CD4-positive, CD25-positive, alpha-beta regulatory T cell (primary cell): Measurements from ENCODE around the gene MORN1. TPM values are rescaled to one million over a fixed set of nuclear protein-coding genes. Genes with fewer than 3 reads are reported as not detected.
"Not testable (repeated sequence)": the region's sequence is repeated elsewhere in the genome, so short reads cannot be mapped to it uniquely, and the experiment has no call there.

ENCODE experiments used
- ATAC-seq, 2 donors: fragments of 150-1000 bp; cut with Tn5 transposase; one replicate each; pipeline ENCODE4 v1.10.0; 2021; ENCODE audit warnings: low read depth in 2 of 2, moderate number of reproducible peaks in 2 of 2, moderate library complexity in 1 of 2
- DNase-seq, 3 donors: peaks; one replicate each; pipeline versions ENCODE4 v3.0.0 to v3.0.0-alpha.2; 2012 to 2022; ENCODE audit warnings: mixed read lengths in 1 of 3
- H3K27ac ChIP-seq: one replicate; pipeline ENCODE4 v1.7.0; 2013; ENCODE audit warnings: mild to moderate bottlenecking, low read length; ENCODE audit not compliant: insufficient read depth, poor library complexity, severe bottlenecking
- H3K27me3 ChIP-seq: one replicate; pipeline ENCODE4 v1.7.0; 2013; ENCODE audit warnings: low read length; ENCODE audit not compliant: control insufficient read depth, insufficient read depth
- H3K36me3 ChIP-seq: one replicate; pipeline ENCODE4 v1.7.0; 2013; ENCODE audit warnings: mild to moderate bottlenecking, low read length, moderate library complexity; ENCODE audit not compliant: control insufficient read depth, insufficient read depth
- H3K4me1 ChIP-seq: 2 replicates; pipeline ENCODE4 v1.7.0; 2013; ENCODE audit warnings: mild to moderate bottlenecking, low read length; ENCODE audit not compliant: insufficient read depth, control insufficient read depth, poor library complexity, severe bottlenecking
- H3K4me3 ChIP-seq: one replicate; pipeline ENCODE4 v1.7.0; 2013; ENCODE audit warnings: low read depth, mild to moderate bottlenecking, low read length, moderate library complexity
- H3K9me3 ChIP-seq, 2 experiments: 1 replicate in 1 of 2; 2 replicates in 1 of 2; pipeline ENCODE4 v1.7.0; 2013; ENCODE audit warnings: low read length in 2 of 2, mild to moderate bottlenecking in 1 of 2, moderate library complexity in 1 of 2; ENCODE audit not compliant: control insufficient read depth in 2 of 2
- H3K27ac Mint-ChIP-seq, 3 donors: one replicate each; pipeline ENCODE4 v1.8.0; 2020 to 2022; ENCODE audit warnings: mild to moderate bottlenecking in 3 of 3, mixed read lengths in 3 of 3, moderate library complexity in 2 of 3
- H3K27me3 Mint-ChIP-seq: one replicate; pipeline ENCODE4 v1.8.0; 2022; ENCODE audit warnings: mild to moderate bottlenecking, mixed read lengths
- H3K36me3 Mint-ChIP-seq: one replicate; pipeline ENCODE4 v1.8.0; 2020; ENCODE audit warnings: mixed read lengths
- H3K4me1 Mint-ChIP-seq, 4 donors: one replicate each; pipeline ENCODE4 v1.8.0; 2020 to 2022; ENCODE audit warnings: mixed read lengths in 4 of 4, mild to moderate bottlenecking in 1 of 4
- H3K4me3 Mint-ChIP-seq, 4 donors: one replicate each; pipeline ENCODE4 v1.8.0; 2020 to 2022; ENCODE audit warnings: mild to moderate bottlenecking in 4 of 4, mixed read lengths in 4 of 4, moderate library complexity in 3 of 4
- H3K9me3 Mint-ChIP-seq, 7 donors: one replicate each; pipeline ENCODE4 v1.8.0; 2020 to 2022; ENCODE audit warnings: mixed read lengths in 7 of 7, mild to moderate bottlenecking in 3 of 7, moderate library complexity in 2 of 7
- polyA plus RNA-seq, 4 donors: library from polyadenylated mRNA; unstranded; fragments of 300-500 nt; fragmentation: Illumina TruSeq; gene quantifications; one replicate each; pipeline ENCODE4 v1.2.3, GENCODE V29; 2021
- total RNA-seq: library from RNA; stranded (reverse); gene quantifications from one replicate; pipeline ENCODE4 v1.2.3, GENCODE V29; 2022

MORN1 gene
- total and polyA plus RNA-seq, 5 donors from 2014 or later, result 1.3 to 7.3 (median 2.4) TPM

GRCh38 chr1:2335721-2336455, 55.5 kb downstream of the MORN1 start:
- no peak for ATAC-seq
- DNase-seq, result no peak

DNA sequence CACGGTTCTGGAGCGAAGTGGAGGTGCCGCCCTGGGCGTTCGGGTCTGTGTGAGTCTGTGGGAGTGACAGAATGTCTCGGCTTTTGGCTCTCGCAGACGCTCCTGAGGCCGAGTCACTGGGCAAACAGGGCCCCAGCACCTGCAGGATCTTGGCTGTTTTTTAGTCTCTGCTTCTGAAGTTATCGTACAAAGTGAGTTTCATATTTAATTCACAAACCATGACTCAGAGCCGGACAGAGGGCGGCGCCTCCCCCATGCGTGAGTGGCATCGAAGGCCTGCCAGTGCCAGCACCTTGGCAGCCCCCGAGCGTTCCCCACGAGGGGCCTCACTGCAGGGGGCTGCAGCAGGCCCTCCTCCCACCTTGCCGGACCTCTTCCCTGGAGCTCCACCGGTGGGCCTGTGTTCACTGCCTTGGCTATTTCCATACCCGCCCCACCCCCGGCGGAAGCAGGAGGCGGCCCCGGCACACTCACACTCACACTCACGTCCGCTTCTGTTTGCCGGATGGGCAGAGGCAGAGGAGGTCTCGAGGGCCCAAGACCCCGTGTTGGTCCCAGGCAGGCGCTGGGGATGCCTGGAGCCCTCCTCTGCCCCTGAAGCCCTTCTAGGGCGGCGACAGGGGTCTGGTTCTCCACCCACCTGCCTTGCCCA, 56.3 kb downstream of the MORN1 start:
- Mint-ChIP-seq H3K36me3 (no peaks in the 10 kb centered on the region), H3K4me1 (no peaks in the 10 kb centered on the region), H3K4me3 (no peak overlapping the region), H3K9me3 (no peaks in the 10 kb centered on the region), H3K27me3 (no peaks in the 10 kb centered on the region), H3K27ac (no peak overlapping the region)
- ATAC-seq, result no peak
- Histone ChIP-seq H3K27me3 (no peaks in the 10 kb centered on the region), H3K4me3 (no peak overlapping the region), H3K27ac (no peak overlapping the region), H3K4me1 (no peaks in the 10 kb centered on the region), H3K9me3 (no peaks in the 10 kb centered on the region), H3K36me3 (no peaks in the 10 kb centered on the region)
- no peak for DNase-seq

More at GRCh38 chr1:2335721-2336455, 55.5 kb downstream of the MORN1 start:
- no peaks in the 10 kb centered on the region for H3K9me3 ChIP-seq
- Mint-ChIP-seq H3K27ac (no peak overlapping the region), H3K36me3 (no peaks in the 10 kb centered on the region), H3K27me3 (no peaks in the 10 kb centered on the region), H3K9me3 (no peaks in the 10 kb centered on the region), H3K4me1 (no peaks in the 10 kb centered on the region), H3K4me3 (no peak overlapping the region)
- no peaks in the 10 kb centered on the region for H3K27me3 ChIP-seq
- no peak overlapping the region for H3K27ac ChIP-seq
- H3K4me1 ChIP-seq, result no peaks in the 10 kb centered on the region
- H3K4me3 ChIP-seq, result no peak overlapping the region
- H3K36me3 ChIP-seq, result no peaks in the 10 kb centered on the region

- Histone ChIP-seq H3K27me3 (no peaks in the 10 kb centered on the region), H3K4me1 (no peaks in the 10 kb centered on the region), H3K4me3 (no peak overlapping the region), H3K36me3 (no peaks in the 10 kb centered on the region), H3K27ac (no peak overlapping the region), H3K9me3 (no peaks in the 10 kb centered on the region)
- no peak for DNase-seq
- Mint-ChIP-seq H3K4me3 (no peak overlapping the region), H3K4me1 (no peaks in the 10 kb centered on the region), H3K27ac (no peak overlapping the region), H3K9me3 (no peaks in the 10 kb centered on the region), H3K36me3 (no peaks in the 10 kb centered on the region), H3K27me3 (no peaks in the 10 kb centered on the region)
- no peak for ATAC-seq
Measured at GRCh38 chr1:2334366-2334765, 57.0 kb downstream of the MORN1 start.

GRCh38 chr1:2331580-2331979, 59.8 kb downstream of the MORN1 start:
- H3K36me3 ChIP-seq, H3K9me3 ChIP-seq, ATAC-seq, H3K4me3 ChIP-seq, H3K4me1 Mint-ChIP-seq, H3K4me3 Mint-ChIP-seq, H3K36me3 Mint-ChIP-seq, DNase-seq, H3K27me3 ChIP-seq, H3K27ac ChIP-seq, H3K4me1 ChIP-seq, H3K27me3 Mint-ChIP-seq, H3K9me3 Mint-ChIP-seq, H3K27ac Mint-ChIP-seq: not testable (repeated sequence)

DNA sequence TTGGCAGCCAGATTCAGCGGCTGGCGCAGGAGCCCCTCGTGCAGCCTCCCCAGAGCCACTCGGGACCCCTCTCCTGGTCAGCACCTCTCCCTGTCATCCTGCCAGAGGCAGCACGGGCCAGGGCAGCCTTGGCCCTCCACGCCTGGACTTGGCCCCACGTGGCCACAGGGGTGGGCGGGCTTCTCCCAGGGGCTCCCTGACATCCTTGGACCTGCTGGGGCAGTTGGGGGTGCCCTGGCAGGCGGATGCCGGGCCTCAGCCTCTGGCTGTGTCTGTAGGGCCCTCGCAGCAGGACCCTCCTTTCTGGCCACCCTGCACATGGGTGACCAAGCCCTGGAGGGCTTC, 60.2 kb downstream of the MORN1 start:
- Mint-ChIP-seq H3K9me3 (no peaks in the 10 kb centered on the region), H3K27ac (no peak overlapping the region), H3K27me3 (peaks cover 2% of the 10 kb centered on the region), H3K4me1 (no peaks in the 10 kb centered on the region), H3K4me3 (no peak overlapping the region), H3K36me3 (no peaks in the 10 kb centered on the region)
- Histone ChIP-seq H3K27ac (no peak overlapping the region), H3K4me1 (no peaks in the 10 kb centered on the region), H3K9me3 (no peaks in the 10 kb centered on the region), H3K27me3 (no peaks in the 10 kb centered on the region), H3K36me3 (no peaks in the 10 kb centered on the region), H3K4me3 (no peak overlapping the region)
- DNase-seq (no peak), ATAC-seq (no peak)

DNA sequence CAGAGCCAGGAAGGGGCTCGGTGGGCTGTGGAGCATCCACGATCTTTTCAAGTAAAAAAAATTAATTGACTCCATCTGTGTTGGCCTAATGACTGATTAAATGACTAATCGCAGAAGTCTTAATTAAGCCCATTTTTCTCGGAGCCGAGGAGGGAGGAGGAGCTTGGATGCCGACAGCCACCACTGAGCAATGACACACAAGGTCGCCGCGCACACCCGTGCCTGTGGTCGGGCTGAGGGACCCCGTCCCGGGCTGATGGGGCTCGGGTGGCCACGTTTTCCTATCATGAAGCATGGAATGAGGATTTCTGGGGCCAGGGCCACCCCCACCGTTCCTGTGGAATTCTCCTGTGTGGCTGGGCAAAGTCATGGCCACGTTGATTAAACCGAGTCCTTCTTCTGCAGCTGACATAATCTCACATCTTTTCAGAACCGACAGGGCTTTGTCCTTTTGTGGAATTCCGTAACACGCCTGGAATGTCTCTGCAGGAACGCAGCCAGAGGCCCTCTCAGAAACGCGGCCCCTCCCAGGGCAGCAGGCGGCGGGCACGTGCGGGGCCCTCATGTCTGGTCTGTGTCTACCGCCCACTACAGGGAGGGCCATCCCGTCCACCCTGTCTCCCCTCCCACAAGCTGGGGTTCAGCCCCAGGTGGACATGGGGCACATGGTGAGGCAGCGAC, 60.7 kb downstream of the MORN1 start:
- Mint-ChIP-seq H3K27me3 (peaks cover 4% of the 10 kb centered on the region), H3K4me3 (no peak overlapping the region), H3K27ac (peak overlapping the region in 1 of 3 donors; percentile 60), H3K9me3 (no peaks in the 10 kb centered on the region), H3K4me1 (no peaks in the 10 kb centered on the region), H3K36me3 (no peaks in the 10 kb centered on the region)
- Histone ChIP-seq H3K4me1 (no peaks in the 10 kb centered on the region), H3K4me3 (no peak overlapping the region), H3K27me3 (no peaks in the 10 kb centered on the region), H3K36me3 (no peaks in the 10 kb centered on the region), H3K27ac (no peak overlapping the region), H3K9me3 (no peaks in the 10 kb centered on the region)
- no peak for ATAC-seq
- DNase-seq, result no peak

DNA sequence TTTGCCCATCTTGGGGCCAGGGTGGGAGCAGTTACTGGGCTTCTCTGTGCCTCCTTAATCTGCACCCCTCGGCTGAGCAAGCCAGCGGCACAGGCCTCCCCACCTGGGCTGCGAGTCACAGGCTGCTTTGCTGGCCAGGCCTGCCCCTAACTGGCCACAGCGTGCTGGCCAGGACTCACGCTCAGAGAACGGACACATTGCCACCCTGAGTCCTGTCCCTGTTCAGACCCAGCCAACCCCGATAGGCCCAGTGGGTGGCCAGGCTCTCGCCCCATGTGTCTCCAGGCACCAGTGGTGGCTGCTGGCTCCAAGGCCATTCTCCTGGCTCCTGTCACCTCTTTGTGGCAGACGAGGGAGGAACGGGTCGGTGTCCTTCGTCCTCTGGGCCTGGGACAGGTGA, 61.3 kb downstream of the MORN1 start:
- Histone ChIP-seq H3K9me3 (no peaks in the 10 kb centered on the region), H3K36me3 (no peaks in the 10 kb centered on the region), H3K27me3 (no peaks in the 10 kb centered on the region), H3K4me3 (no peak overlapping the region), H3K27ac (no peak overlapping the region), H3K4me1 (no peaks in the 10 kb centered on the region)
- H3K27ac Mint-ChIP-seq, result no peak overlapping the region
- no peaks in the 10 kb centered on the region for H3K4me1 Mint-ChIP-seq
- H3K27me3 Mint-ChIP-seq, result peaks cover 4% of the 10 kb centered on the region
- no peaks in the 10 kb centered on the region for H3K36me3 Mint-ChIP-seq
- H3K9me3 Mint-ChIP-seq, result peaks cover 0 to under 1% (median 0%) of the 10 kb centered on the region in 7 donors
- ATAC-seq (no peak), DNase-seq (no peak)
- no peak overlapping the region for H3K4me3 Mint-ChIP-seq
